Mucosa of gallbladder (tissue), 1 donor: ENCODE measurements around the gene THUMPD3. TPM values are rescaled to one million over a fixed set of nuclear protein-coding genes. Genes with fewer than 3 reads are reported as not detected.
A peak's percentile ranks its signal among the peaks of the same experiment; 100 is the strongest.

Experiments used
- DNase-seq: peaks from one replicate; pipeline ENCODE4 v3.0.0-alpha.2; 2020; ENCODE audit warnings: low spot score
- total RNA-seq: library from RNA; stranded (reverse); gene quantifications from one replicate; pipeline ENCODE4 v1.2.1, GENCODE V29; 2021
- donor health status: DM: no; HTN: no; CAD: no.

The THUMPD3 gene
- total RNA-seq, 1 donor from 2014 or later = 43.4 TPM

- DNase-seq = peak; percentile 32
Observed at GRCh38 chr3:9397906-9398699, 35.2 kb downstream of the THUMPD3 start.

DNA sequence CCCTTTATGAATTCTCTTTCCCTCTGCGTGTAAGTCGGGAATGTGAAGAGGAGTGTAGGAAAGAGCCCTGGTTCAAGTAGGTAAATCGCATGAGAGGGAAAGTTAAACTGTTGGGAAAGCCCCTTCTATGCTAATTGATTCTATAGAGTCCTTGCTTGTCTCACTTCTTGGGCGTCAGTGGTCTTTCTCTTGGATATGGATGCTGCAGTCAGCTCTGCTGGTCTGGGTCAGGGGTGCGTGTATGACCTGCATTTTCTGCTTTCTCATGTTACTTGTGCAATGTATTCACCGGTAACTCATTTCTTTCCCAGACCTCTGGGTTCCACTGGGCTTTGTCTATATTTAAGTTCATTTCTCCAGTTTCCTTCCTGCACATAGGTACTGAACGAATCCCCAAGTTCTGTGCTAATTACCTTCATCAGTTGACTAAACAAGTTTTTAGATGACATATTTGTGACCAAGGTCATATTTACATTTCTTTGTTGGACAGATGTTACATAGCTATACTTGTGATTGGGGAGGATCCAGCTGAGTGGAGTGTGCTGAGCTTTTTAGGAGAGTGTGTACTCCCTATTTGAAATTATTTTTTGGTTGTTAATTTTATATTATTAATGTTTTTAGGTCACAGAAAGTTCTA, 36.0 kb downstream of the THUMPD3 start:
- no peak for DNase-seq

GRCh38 chr3:9399337-9399703, 36.5 kb downstream of the THUMPD3 start:
- no peak for DNase-seq

- DNase-seq = peak; percentile 77
Observed at GRCh38 chr3:9399746-9400145, 36.9 kb downstream of the THUMPD3 start.

GRCh38 chr3:9400616-9401015, 37.8 kb downstream of the THUMPD3 start:
- DNase-seq = no peak

GRCh38 chr3:9401986-9402385, 39.1 kb downstream of the THUMPD3 start:
- no peak for DNase-seq

DNA sequence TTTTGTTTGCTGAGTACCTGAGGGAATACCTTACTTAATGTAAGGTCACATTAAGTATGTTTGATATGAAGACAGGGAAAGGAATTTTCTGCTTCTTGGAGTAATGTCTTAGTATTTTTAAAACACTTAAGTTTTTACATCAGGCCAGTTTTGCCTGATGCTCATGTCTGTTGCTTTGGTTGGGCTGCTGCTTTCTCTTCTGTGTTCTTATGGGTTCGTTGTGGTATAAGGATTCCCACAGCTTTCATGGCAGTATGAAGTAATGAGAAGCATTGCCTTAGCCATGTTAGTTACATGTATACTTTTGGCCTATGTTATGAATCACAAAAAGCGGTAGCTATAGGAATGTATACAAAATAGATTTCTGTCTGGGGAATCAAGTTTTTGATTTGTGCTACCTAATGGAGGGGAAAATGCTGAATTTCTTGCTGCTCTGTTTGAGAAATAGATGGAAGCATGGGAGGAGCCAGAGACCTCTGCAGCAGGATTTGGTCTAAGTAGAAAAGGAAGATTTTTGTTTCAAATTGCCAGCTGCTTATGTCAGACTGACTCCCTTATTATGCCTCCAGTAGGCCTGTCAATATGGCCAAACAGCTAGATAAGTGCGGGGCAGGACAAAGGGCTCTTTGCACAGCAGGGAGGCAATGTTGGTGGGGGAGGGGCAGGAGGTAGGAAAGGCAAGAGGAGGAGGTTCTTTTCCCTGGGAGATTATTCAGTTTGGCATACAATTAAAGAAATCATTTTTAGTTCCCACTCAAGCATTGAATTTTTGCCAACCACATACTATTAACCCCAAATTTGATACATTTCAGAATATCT, 39.8 kb downstream of the THUMPD3 start:
- peak; percentile 54 for DNase-seq

DNA sequence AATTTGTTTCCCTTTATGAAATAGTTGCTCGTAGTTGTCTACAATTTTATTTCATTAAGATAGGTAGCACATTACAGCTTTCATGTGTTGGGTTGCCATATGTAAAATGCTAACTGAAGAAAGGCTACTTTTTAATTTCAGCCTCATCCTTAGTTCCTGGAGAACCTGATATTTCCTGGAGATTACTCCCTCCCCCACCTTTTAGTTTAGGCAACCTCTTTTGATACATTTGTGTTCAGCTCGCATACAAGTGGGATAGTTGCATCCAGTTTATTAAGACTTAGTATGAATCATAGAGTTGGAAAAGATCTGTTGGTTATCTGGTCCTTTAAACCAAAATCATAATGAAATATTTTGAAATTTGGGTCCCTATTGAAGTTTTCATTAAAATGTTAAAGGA, 40.6 kb downstream of the THUMPD3 start:
- DNase-seq = no peak

DNA sequence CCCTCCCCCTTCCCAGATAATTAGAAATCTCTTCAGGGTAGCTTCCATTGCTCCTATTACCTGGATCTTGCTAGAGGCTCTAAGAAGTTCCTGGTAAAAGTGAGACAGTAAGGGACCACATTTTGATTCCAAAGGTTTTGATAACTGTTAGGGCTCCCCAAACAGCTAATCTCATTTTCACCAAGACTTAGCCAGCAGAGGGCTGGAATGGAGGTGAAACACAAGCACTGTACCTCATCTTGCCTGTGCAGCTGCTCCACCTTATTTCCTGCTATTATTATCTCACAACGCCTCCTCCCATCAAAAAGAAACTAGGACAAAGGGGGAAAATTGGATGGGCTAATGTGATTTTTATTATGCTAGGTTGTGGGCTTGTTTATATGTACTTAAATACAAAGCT, 41.8 kb downstream of the THUMPD3 start:
- DNase-seq = no peak

DNA sequence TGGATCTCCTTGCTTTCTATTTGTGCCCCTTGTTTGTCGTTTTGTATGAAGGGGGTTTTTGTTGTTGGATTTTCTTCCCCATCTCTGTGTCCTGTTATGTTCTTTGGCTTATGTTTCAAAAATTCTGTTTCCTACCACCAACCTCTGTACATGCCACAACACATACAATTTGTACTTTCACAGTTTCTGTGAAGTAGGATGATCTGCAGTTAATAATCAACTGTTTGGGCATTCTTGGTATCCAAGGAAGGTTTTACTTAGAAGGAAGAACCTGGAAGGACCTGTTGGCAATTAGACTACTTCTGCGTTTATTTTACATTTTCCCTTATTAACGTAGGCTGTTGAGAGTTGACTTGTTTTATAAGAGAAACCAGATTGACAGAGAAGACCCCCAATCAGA, 42.9 kb downstream of the THUMPD3 start:
- no peak for DNase-seq

GRCh38 chr3:9406856-9407626, 44.2 kb downstream of the THUMPD3 start:
- no peak for DNase-seq

GRCh38 chr3:9408061-9408460, 45.2 kb downstream of the THUMPD3 start:
- no peak for DNase-seq

- DNase-seq = no peak
Observed at GRCh38 chr3:9408546-9408945, 45.7 kb downstream of the THUMPD3 start.

GRCh38 chr3:9409981-9410854, 47.4 kb downstream of the THUMPD3 start:
- DNase-seq = no peak

- no peak for DNase-seq
Observed at GRCh38 chr3:9411302-9411701, 48.4 kb downstream of the THUMPD3 start.

DNA sequence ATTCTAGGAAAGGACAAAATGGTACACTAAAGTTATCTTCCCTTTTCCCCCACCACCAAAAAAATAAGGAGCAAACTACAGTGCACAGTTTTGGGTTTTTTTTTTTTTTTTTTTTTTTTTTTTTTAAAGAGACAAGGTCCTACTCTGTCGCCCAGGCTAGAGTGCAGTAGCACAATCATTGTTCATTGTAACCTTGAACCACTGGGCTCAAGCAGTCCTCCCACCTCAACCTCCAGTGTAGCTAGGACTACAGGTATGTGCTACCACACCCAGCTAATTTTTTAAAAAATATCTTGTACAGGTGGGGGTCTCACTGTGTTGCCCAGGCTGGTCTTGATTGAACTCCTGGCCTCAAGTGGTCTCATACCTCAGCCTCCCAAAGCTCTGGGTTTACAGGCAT, 49.4 kb downstream of the THUMPD3 start:
- no peak for DNase-seq

- no peak for DNase-seq
Observed at GRCh38 chr3:9414826-9415225, 52.0 kb downstream of the THUMPD3 start.

GRCh38 chr3:9415485-9416138, 52.8 kb downstream of the THUMPD3 start:
- no peak for DNase-seq

GRCh38 chr3:9416139-9416780, 53.4 kb downstream of the THUMPD3 start:
- no peak for DNase-seq
